Measurements from ENCODE around the gene NAMPT.
"Not testable (repeated sequence)": the region's sequence is repeated elsewhere in the genome, so short reads cannot be mapped to it uniquely, and the experiment has no call there.

The NAMPT gene

GRCh38 chr7:106224797-106225196 lies 60.0 kb downstream of the NAMPT start:
- no peak for DNase-seq

- no peak for DNase-seq
Measured at GRCh38 chr7:106223156-106223555, 61.6 kb downstream of the NAMPT start.

GRCh38 chr7:106222545-106222944 lies 62.2 kb downstream of the NAMPT start:
- no peak for DNase-seq

GRCh38 chr7:106220307-106220706 lies 64.5 kb downstream of the NAMPT start:
- DNase-seq, result no peak

- no peak for DNase-seq
Measured at GRCh38 chr7:106219170-106219569, 65.6 kb downstream of the NAMPT start.

- DNase-seq, result no peak
Measured at GRCh38 chr7:106218546-106218945, 66.2 kb downstream of the NAMPT start.

GRCh38 chr7:106216923-106217542 lies 67.8 kb downstream of the NAMPT start:
- no peak for DNase-seq

GRCh38 chr7:106216517-106216922 lies 68.3 kb downstream of the NAMPT start:
- DNase-seq, result no peak

GRCh38 chr7:106215868-106216516 lies 68.8 kb downstream of the NAMPT start:
- DNase-seq, result no peak

GRCh38 chr7:106208944-106209343 lies 75.8 kb downstream of the NAMPT start:
- DNase-seq, result not testable (repeated sequence)

- no peak for DNase-seq
Measured at GRCh38 chr7:106206826-106207541, 77.8 kb downstream of the NAMPT start.

- no peak for DNase-seq
Measured at GRCh38 chr7:106205621-106206222, 79.1 kb downstream of the NAMPT start.

GRCh38 chr7:106203473-106203872 lies 81.3 kb downstream of the NAMPT start:
- no peak for DNase-seq

GRCh38 chr7:106201164-106201563 lies 83.6 kb downstream of the NAMPT start:
- no peak for DNase-seq

- no peak for DNase-seq
Measured at GRCh38 chr7:106199813-106200364, 84.9 kb downstream of the NAMPT start.

- no peak for DNase-seq
Measured at GRCh38 chr7:106199024-106199423, 85.8 kb downstream of the NAMPT start.

Data from NCI-H510A treated with DMSO at 0.1 percent for 48 hours (cell line).